Subcutaneous adipose tissue (tissue), 4 donors: ENCODE measurements around the gene SLIT3. TPM values are rescaled to one million over a fixed set of nuclear protein-coding genes. Genes with fewer than 3 reads are reported as not detected.

Source experiments
- CTCF ChIP-seq: fragments of 450-650 bp; IDR thresholded peaks from one replicate; pipeline ENCODE4 v1.5.1; 2016; ENCODE audit warnings: low read depth, mild to moderate bottlenecking, control low read depth, antibody characterized with exemption, moderate library complexity
- total RNA-seq, 4 donors: library from RNA; depleted of rRNA; stranded (reverse); fragments of >200 nt; gene quantifications; one replicate each; pipeline ENCODE4 v1.1.0, GENCODE V29; 2016

The SLIT3 gene
- total RNA-seq, 4 donors from 2014 or later, result 48.1 to 163 (median 83.2) TPM

GRCh38 chr5:168726342-168726741, 574.6 kb downstream of the SLIT3 start:
- TF ChIP-seq CTCF, result no peak

GRCh38 chr5:168724227-168724626, 576.7 kb downstream of the SLIT3 start:
- TF ChIP-seq CTCF, result no peak

- no peak for TF ChIP-seq CTCF
Measured at GRCh38 chr5:168723037-168723436, 577.9 kb downstream of the SLIT3 start.

GRCh38 chr5:168721966-168722365, 579.0 kb downstream of the SLIT3 start:
- TF ChIP-seq CTCF, result no peak

GRCh38 chr5:168721002-168721753, 579.8 kb downstream of the SLIT3 start:
- TF ChIP-seq CTCF, result no peak

- no peak for TF ChIP-seq CTCF
Measured at GRCh38 chr5:168720575-168720974, 580.4 kb downstream of the SLIT3 start.

- TF ChIP-seq CTCF, result no peak
Measured at GRCh38 chr5:168714046-168714445, 586.9 kb downstream of the SLIT3 start.
